IMR-90 (cell line): ENCODE data around the gene GPC6. TPM values are rescaled to one million over a fixed set of nuclear protein-coding genes. Genes with fewer than 3 reads are reported as not detected.

ENCODE experiments used
- ATAC-seq: fragments of 200-7000 bp; cut with Tn5 transposase; 2 replicates; pipeline ENCODE4 v1.9.1; 2020; ENCODE audit warnings: low read depth, mild to moderate bottlenecking, moderate library complexity
- BruUV-seq: library from RNA; stranded (reverse); fragments of 400-500 nt; replicated peaks from 2 replicates; lab custom pipeline; 2021; lab: Mats Ljungman, UMichigan
- CTCF ChIA-PET: fragments of 300-600 bp; formaldehyde crosslinking; extraction: SDS; loops from one replicate; lab custom pipeline; 2021; ENCODE audit warnings: antibody characterized with exemption; lab: Yijun Ruan, JAX
- POLR2A ChIA-PET: fragments of 300-600 bp; sonication (Branson Sonifier 250); formaldehyde crosslinking; loops from one replicate; lab custom pipeline; 2022; ENCODE audit warnings: antibody characterized with exemption; ENCODE audit not compliant: unreplicated experiment; lab: Charles Lee
- DNase-seq: peaks from one replicate; pipeline ENCODE4 v3.0.0; 2013
- H2AFZ ChIP-seq: replicated peaks from 2 replicates; pipeline ENCODE3; 2013; ENCODE audit warnings: low read length, mild to moderate bottlenecking; ENCODE audit not compliant: poor library complexity
- H2AK5ac ChIP-seq: 2 replicates; pipeline ENCODE4 v1.6.1; 2013; ENCODE audit warnings: low read depth, low read length, inconsistent platforms
- H2AK9ac ChIP-seq: replicated peaks from 2 replicates; pipeline ENCODE3; 2013; ENCODE audit warnings: mild to moderate bottlenecking, low read depth, low read length, moderate library complexity; ENCODE audit not compliant: poor library complexity
- H2BK120ac ChIP-seq: 2 replicates; pipeline ENCODE4 v1.6.1; 2013; ENCODE audit warnings: low read depth, low read length, inconsistent platforms
- H2BK15ac ChIP-seq: 3 replicates; pipeline ENCODE4 v1.6.1; 2013; ENCODE audit warnings: low read depth, low read length, inconsistent platforms
- H2BK20ac ChIP-seq: 2 replicates; pipeline ENCODE4 v1.6.1; 2013; ENCODE audit warnings: low read depth, mild to moderate bottlenecking, inconsistent platforms, low read length, moderate library complexity
- H2BK5ac ChIP-seq: 2 replicates; pipeline ENCODE4 v1.6.1; 2013; ENCODE audit warnings: mild to moderate bottlenecking, low read depth, low read length, inconsistent platforms; ENCODE audit not compliant: poor library complexity, severe bottlenecking
- H3K14ac ChIP-seq: replicated peaks from 2 replicates; pipeline ENCODE4 v1.6.1; 2013; ENCODE audit warnings: low read depth, low read length, inconsistent platforms
- H3K18ac ChIP-seq: 2 replicates; pipeline ENCODE4 v1.6.1; 2013; ENCODE audit warnings: low read depth, low read length, control low read depth
- H3K23ac ChIP-seq: 2 replicates; pipeline ENCODE4 v1.6.1; 2013; ENCODE audit warnings: low read depth, low read length, inconsistent platforms
- H3K27ac ChIP-seq: 2 replicates; pipeline ENCODE4 v1.5.1; 2013; ENCODE audit warnings: mild to moderate bottlenecking, control low read depth, low read length; ENCODE audit not compliant: insufficient read depth
- H3K27me3 ChIP-seq: 2 replicates; pipeline ENCODE4 v1.6.1; 2013; ENCODE audit warnings: low read length; ENCODE audit not compliant: control insufficient read depth, insufficient read depth
- H3K36me3 ChIP-seq: 2 replicates; pipeline ENCODE4 v1.6.1; 2013; ENCODE audit warnings: low read length, mixed read lengths; ENCODE audit not compliant: control insufficient read depth, insufficient read depth
- H3K4ac ChIP-seq: 2 replicates; pipeline ENCODE4 v1.6.1; 2013; ENCODE audit warnings: low read depth, low read length, inconsistent platforms
- H3K4me1 ChIP-seq: 2 replicates; pipeline ENCODE4 v1.6.1; 2013; ENCODE audit warnings: low read length, mixed read lengths; ENCODE audit not compliant: control insufficient read depth, insufficient read depth
- H3K4me2 ChIP-seq: 2 replicates; pipeline ENCODE4 v1.6.1; 2013; ENCODE audit warnings: low read depth, mild to moderate bottlenecking, control low read depth, low read length, moderate library complexity
- H3K4me3 ChIP-seq: 2 replicates; pipeline ENCODE4 v1.5.1; 2013; ENCODE audit warnings: low read depth, mild to moderate bottlenecking, control low read depth, low read length, moderate library complexity; ENCODE audit not compliant: insufficient read depth
- H3K56ac ChIP-seq: 2 replicates; pipeline ENCODE4 v1.6.1; 2013; ENCODE audit warnings: low read length, inconsistent platforms; ENCODE audit not compliant: insufficient read depth; ENCODE audit errors: extremely low read depth
- H3K79me1 ChIP-seq, 2 experiments: 2 replicates each; pipeline ENCODE4 v1.6.1; 2013; ENCODE audit warnings: low read length in 2 of 2, inconsistent platforms in 1 of 2, low read depth in 1 of 2
- H3K9ac ChIP-seq: 2 replicates; pipeline ENCODE4 v1.6.1; 2013; ENCODE audit warnings: low read depth, low read length, control low read depth
- H3K9me1 ChIP-seq: 2 replicates; pipeline ENCODE4 v1.6.1; 2013; ENCODE audit warnings: low read length, inconsistent platforms; ENCODE audit not compliant: insufficient read depth
- H3K9me3 ChIP-seq: 2 replicates; pipeline ENCODE4 v1.6.1; 2013; ENCODE audit warnings: low read length; ENCODE audit not compliant: control insufficient read depth, insufficient read depth
- H4K20me1 ChIP-seq: 2 replicates; pipeline ENCODE4 v1.6.1; 2013; ENCODE audit warnings: low read length, inconsistent platforms; ENCODE audit not compliant: insufficient read depth
- H4K5ac ChIP-seq: 2 replicates; pipeline ENCODE4 v1.6.1; 2013; ENCODE audit warnings: mild to moderate bottlenecking, low read depth, low read length, control low read depth
- H4K8ac ChIP-seq, 2 experiments: 2 replicates each; pipeline ENCODE4 v1.6.1; 2013; ENCODE audit warnings: low read depth in 2 of 2, low read length in 2 of 2, control low read depth in 1 of 2, inconsistent platforms in 1 of 2
- H4K91ac ChIP-seq: 2 replicates; pipeline ENCODE4 v1.6.1; 2013; ENCODE audit warnings: low read depth, low read length, inconsistent platforms; ENCODE audit not compliant: insufficient read depth
- FOS ChIP-seq: fragments of 150-350 bp; IDR thresholded peaks from 2 replicates; pipeline ENCODE4 v1.6.1; 2016; ENCODE audit warnings: low read depth, low read length
- MAZ ChIP-seq: IDR thresholded peaks from 2 replicates; pipeline ENCODE4 v1.6.1; 2012; ENCODE audit warnings: low read depth, mild to moderate bottlenecking, low read length, improper control_type of control experiment, moderate library complexity, borderline replicate concordance
- NFE2L2 ChIP-seq: fragments of 150-350 bp; IDR thresholded peaks from 2 replicates; pipeline ENCODE4 v1.6.1; 2016; ENCODE audit warnings: low read depth, mild to moderate bottlenecking, low read length
- RCOR1 ChIP-seq: IDR thresholded peaks from 2 replicates; pipeline ENCODE4 v1.6.1; 2012; ENCODE audit warnings: mild to moderate bottlenecking, low read length, improper control_type of control experiment; ENCODE audit not compliant: insufficient replicate concordance
- SMC3 ChIP-seq: fragments of 150-350 bp; IDR thresholded peaks from 2 replicates; pipeline ENCODE4 v1.6.1; 2016; ENCODE audit warnings: low read depth, mild to moderate bottlenecking, antibody characterized with exemption, low read length, moderate library complexity
- WGBS, 2 experiments: methylation state at CpG; one replicate each; pipeline versions ENCODE4 v1.1.5 to v1.1.7; 2013; ENCODE audit warnings: missing lambda C conversion rate in 2 of 2; ENCODE audit not compliant: insufficient read length in 1 of 2; ENCODE audit errors: extremely low coverage in 2 of 2; 5-methylcytosine and 5-hydroxymethylcytosine counted together
- dilution Hi-C: fragments of 300-500 bp; cut with HindIII; formaldehyde crosslinking; loops from one replicate; pipeline ENCODE4 v1.14.3; 2018; ENCODE audit warnings: low sequenced_read_pairs; ENCODE audit not compliant: unreplicated experiment
- in situ Hi-C: fragments of 300-500 bp; cut with MboI; formaldehyde crosslinking; loops from 3 replicates; pipeline ENCODE4 v1.14.3; 2019; ENCODE audit warnings: low sequenced_read_pairs, inconsistent platforms, mixed read lengths
- intact Hi-C: fragments of 100-400 bp; cut with micrococcal nuclease; formaldehyde crosslinking; loops from 2 replicates; pipeline ENCODE4 v1.10.0; 2022
- polyA plus RNA-seq, 3 experiments: library from polyadenylated mRNA; depleted of rRNA; stranded (reverse); fragments of >200 nt; gene quantifications; 2 replicates each; pipeline ENCODE4 v1.2.3, GENCODE V29; 2012; ENCODE audit warnings: low replicate concordance in 1 of 3
- total RNA-seq: library from RNA; depleted of rRNA; stranded (reverse); fragments of >200 nt; gene quantifications from 2 replicates; pipeline ENCODE4 v1.2.3, GENCODE V29; 2012
- TF ChIP-seq, protein P1 (sequence below): conservative IDR thresholded peaks from 2 replicates; pipeline ENCODE4 v1.5.1; 2012; ENCODE audit warnings: mild to moderate bottlenecking, low read depth, low read length, improper control_type of control experiment
- TF ChIP-seq, protein P2 (sequence below): fragments of 150-350 bp; IDR thresholded peaks from 2 replicates; pipeline ENCODE4 v1.6.1; 2016; ENCODE audit warnings: low read depth, mild to moderate bottlenecking, low read length, moderate library complexity, borderline replicate concordance

The GPC6 gene
- total and polyA plus RNA-seq, 2 of the 4 experiments (the other 2 are of a cell fraction), result 14.9 to 39.4 TPM

GRCh38 chr13:93307651-93308050, 81.0 kb downstream of the GPC6 start:
- Histone ChIP-seq H3K79me1 (no peaks in the 10 kb centered on the region; a peak in 1 of 4 replicates), H2AFZ (no peak overlapping the region), H3K9me3 (no peaks in the 10 kb centered on the region), H3K4me2 (no peak overlapping the region), H3K14ac (no peak overlapping the region), H3K9me1 (no peaks in the 10 kb centered on the region), H3K27ac (no peak overlapping the region), H4K91ac (no peak overlapping the region), H3K56ac (no peak overlapping the region), H2AK5ac (no peak overlapping the region), H3K18ac (no peak overlapping the region), H3K23ac (no peak overlapping the region), H4K8ac (no peak overlapping the region), H3K4me1 (peaks cover 3% of the 10 kb centered on the region; the same call in 1 of the 2 replicates), H3K9ac (no peak overlapping the region), H4K20me1 (no peaks in the 10 kb centered on the region), H4K5ac (no peak overlapping the region), H2BK120ac (no peak overlapping the region), H2BK5ac (no peak overlapping the region), H3K4ac (no peak overlapping the region), H3K27me3 (no peaks in the 10 kb centered on the region), H3K4me3 (no peak overlapping the region), H2AK9ac (no peak overlapping the region), H2BK15ac (no peak overlapping the region), H2BK20ac (no peak overlapping the region), H3K36me3 (no peaks in the 10 kb centered on the region)
- DNase-seq (peak; percentile 18), ATAC-seq (no peak)
- no TSS peak for BruUV-seq
- WGBS, 2 experiments, result no CpG with 5 or more reads among the region's 5 CpGs
- POLR2A ChIA-PET, result no interaction called here
- intact Hi-C loops, result loop anchor here (10.0 kb wide), 1 partner anchor 63 kb away; no protein-coding TSS in a partner anchor
- no peak for TF ChIP-seq RCOR1
- TF ChIP-seq SMC3, result no peak
- no peak for TF ChIP-seq MAZ
- TF ChIP-seq, protein P1, sequence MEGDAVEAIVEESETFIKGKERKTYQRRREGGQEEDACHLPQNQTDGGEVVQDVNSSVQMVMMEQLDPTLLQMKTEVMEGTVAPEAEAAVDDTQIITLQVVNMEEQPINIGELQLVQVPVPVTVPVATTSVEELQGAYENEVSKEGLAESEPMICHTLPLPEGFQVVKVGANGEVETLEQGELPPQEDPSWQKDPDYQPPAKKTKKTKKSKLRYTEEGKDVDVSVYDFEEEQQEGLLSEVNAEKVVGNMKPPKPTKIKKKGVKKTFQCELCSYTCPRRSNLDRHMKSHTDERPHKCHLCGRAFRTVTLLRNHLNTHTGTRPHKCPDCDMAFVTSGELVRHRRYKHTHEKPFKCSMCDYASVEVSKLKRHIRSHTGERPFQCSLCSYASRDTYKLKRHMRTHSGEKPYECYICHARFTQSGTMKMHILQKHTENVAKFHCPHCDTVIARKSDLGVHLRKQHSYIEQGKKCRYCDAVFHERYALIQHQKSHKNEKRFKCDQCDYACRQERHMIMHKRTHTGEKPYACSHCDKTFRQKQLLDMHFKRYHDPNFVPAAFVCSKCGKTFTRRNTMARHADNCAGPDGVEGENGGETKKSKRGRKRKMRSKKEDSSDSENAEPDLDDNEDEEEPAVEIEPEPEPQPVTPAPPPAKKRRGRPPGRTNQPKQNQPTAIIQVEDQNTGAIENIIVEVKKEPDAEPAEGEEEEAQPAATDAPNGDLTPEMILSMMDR, result no peak
- TF ChIP-seq FOS, result no peak
- TF ChIP-seq, protein P2, sequence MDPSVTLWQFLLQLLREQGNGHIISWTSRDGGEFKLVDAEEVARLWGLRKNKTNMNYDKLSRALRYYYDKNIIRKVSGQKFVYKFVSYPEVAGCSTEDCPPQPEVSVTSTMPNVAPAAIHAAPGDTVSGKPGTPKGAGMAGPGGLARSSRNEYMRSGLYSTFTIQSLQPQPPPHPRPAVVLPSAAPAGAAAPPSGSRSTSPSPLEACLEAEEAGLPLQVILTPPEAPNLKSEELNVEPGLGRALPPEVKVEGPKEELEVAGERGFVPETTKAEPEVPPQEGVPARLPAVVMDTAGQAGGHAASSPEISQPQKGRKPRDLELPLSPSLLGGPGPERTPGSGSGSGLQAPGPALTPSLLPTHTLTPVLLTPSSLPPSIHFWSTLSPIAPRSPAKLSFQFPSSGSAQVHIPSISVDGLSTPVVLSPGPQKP, result no peak
- TF ChIP-seq NFE2L2, result no peak
- in situ Hi-C loops, result no loop called here
- CTCF ChIA-PET, result no interaction called here
- dilution Hi-C loops, result no loop called here
